Stimulated activated CD4-positive, alpha-beta T cell treated with anti-CD3 and anti-CD28 coated beads, Interleukin-2, amount 100 ng/mL, for 24 hours (primary cell): Measurements from ENCODE around the gene FUT6.
"Not testable (repeated sequence)": the region's sequence is repeated elsewhere in the genome, so short reads cannot be mapped to it uniquely, and the experiment has no call there.

Experiments
- DNase-seq, 2 donors: peaks; one replicate each; pipeline ENCODE4 v3.0.0-alpha.2; 2020

The FUT6 gene

DNA sequence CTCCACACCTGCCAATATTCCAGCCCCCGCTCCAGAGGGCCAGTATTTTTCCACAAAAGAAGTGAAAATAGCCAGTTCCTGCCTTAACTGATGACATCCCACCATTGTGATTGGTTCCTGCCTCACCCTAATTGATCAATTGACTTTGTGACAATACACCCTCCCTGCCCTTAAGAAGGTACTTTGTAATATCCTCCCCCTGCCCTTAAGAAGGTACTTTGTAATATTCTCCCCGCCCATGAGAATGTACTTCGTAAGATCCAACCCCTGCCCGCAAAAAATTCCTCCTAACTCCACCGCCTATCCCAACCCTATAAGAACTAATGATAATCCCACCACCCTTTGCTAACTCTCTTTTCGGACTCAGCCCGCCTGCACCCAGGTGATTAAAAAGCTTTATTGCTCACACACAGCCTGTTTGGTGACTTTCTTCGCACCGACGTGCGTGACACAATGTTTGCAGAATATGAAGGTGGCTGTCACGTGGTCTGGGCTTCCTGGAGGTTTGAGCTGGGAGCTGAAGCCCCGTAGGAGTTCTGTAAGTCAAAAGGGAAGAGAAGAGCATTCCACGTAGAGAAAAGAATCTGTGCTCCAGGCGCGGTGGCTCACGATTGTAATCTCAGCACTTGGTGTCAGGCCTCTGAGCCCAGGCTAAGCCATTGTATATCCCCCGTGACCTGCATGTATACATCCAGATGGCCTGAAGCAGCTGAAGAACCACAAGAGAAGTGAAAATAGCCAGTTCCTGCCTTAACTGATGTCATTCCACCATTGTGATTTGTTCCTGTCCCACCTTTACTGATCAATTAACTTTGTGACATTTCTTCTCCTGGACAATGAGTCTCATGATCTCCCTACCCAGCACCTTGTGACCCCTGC lies 17.9 kb upstream of the FUT6 start:
- DNase-seq: no peak

DNA sequence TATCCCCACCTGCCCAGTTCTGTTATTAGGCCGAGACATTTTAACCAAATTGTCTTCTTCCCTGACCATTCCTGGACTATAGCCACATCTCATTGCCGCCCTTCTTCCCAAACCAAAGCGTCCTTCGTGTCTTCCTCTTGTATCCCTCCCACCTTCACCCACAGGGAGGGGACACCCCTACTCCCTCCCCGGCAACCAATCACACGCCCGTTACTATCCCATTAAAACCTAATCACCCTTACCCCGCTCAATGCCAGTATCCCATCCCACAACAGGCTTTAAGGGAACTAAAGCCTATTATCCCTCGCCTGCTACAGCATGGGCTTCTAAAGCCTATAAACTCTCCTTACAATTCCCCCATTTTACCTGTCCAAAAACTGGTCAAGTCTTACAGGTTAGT lies 15.6 kb upstream of the FUT6 start:
- DNase-seq: not testable (repeated sequence)

DNA sequence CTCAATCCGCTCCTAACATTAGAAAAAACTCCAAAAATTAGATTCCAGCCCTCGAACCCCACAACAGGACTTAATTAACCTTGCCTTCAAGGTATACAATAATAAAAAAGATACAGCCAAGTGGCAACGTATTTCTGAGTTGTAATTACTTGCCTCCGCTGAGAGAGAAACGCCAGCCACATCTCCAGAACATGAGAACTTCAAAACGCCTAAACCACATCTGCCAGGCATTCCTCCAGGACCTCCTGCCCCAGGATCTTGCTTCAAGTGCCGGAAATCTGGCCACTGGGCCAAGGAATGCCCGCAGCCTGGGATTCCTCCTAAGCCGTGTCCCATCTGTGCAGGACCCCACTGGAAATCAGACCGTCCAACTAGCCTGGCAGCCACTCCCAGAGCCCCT lies 14.6 kb upstream of the FUT6 start:
- not testable (repeated sequence) for DNase-seq

DNA sequence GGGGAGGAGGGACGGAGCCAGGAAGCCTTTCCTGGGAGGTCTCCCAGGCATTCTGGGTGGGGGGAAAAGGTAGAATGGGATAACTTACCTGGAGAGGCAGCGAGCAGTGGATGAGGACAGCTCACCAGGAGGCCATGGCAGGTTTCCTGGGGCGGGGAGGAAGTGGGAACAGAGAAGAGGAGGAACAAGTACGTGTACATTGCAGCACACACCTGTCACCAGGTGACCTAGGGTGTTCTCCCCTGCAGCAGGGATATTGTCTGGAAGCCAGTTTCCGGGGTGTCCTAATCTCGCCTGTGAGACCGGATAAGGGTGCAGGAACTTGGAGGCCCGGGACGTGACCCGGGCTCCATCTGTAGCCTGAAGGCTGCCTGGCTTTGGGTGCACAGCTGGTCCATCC lies 11.8 kb upstream of the FUT6 start, which contains the start of gene FUT3:
FUT3 (minus strand) TSS at position 148 of the 400 bp plus-strand sequence.
- DNase-seq: no peak

DNA sequence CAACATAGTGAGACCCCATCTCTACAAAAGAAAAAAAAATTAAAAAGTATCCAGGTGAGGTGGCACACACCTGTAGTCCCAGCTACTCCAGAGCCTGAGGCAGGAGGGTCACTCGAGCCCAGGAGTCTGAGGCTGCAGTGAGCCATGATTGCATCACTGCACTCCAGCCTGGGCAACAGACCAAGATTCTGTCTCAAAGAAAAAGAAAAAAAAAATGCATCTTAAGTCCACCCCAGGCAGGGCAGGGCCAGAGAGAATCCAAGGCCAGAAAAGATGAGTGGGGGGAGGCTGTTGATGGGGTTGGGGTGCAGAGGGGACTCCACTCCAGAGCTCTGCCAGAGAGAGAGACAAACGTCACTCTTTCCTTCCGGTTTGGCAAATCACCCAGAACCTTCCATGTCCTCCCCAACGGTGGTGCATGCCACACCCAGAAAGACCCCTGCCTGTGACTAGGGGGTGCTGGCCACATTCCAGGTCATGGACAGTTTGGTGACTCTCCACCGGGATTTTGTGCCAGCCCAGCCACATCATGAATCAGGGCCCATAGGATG lies 11.3 kb upstream of the FUT6 start:
- DNase-seq: no peak

DNA sequence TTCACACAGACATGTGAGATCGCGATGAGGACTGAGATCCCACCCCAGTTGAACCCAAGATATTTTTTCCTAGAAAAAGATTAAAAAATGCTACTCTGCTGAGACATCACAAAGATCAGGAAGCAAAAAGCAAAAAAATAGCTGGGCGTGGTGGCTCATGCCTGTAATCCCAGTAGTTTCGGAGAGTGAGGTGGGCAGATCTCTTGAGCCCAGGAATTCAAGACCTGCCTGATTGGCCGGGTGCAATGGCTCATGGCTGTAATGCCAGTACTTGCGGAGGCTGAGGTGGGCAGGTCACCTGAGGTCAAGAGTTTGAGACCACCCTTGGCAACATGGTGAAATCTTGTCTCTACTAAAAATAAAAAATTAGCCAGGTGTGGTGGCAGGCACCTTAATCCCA lies 10.7 kb upstream of the FUT6 start:
- DNase-seq: no peak

DNA sequence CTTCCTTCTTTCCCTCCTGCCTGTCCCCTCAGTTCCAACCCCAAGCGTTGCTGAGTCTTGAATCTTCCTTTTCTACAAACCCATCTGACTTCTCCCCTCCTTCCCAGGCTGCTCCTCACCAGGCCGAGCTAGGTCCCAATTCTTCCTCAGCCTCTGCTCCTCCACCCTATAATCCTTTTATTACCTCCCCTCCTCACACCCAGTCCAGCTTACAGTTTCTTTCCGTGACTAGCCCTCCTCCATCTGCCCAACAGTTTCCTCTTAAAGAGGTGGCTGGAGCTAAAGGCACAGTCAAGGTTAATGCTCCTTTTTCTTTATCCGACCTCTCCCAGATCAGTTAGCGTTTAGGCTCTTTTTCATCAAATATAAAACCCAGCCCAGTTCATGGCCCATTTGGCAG lies 9.1 kb upstream of the FUT6 start:
- DNase-seq: not testable (repeated sequence)

DNA sequence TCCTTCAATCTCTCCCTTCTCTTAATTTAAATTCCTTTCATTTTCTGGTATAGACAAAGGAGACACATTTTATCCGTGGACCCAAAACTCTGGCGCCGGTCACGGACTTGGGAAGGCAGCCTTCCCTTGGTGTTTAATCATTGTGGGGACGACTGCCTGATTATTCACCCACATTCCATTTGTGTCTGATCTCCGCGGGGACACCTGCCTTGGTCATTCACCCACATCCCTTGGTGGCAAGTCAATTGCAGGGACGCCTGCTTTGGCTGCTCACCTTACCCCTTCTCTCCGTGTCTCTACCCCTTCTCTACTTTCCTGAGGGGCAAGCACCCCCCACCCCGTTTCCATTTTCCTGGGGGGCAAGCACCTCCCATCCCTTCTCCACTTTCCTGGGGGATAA lies 8.3 kb upstream of the FUT6 start:
- not testable (repeated sequence) for DNase-seq

DNA sequence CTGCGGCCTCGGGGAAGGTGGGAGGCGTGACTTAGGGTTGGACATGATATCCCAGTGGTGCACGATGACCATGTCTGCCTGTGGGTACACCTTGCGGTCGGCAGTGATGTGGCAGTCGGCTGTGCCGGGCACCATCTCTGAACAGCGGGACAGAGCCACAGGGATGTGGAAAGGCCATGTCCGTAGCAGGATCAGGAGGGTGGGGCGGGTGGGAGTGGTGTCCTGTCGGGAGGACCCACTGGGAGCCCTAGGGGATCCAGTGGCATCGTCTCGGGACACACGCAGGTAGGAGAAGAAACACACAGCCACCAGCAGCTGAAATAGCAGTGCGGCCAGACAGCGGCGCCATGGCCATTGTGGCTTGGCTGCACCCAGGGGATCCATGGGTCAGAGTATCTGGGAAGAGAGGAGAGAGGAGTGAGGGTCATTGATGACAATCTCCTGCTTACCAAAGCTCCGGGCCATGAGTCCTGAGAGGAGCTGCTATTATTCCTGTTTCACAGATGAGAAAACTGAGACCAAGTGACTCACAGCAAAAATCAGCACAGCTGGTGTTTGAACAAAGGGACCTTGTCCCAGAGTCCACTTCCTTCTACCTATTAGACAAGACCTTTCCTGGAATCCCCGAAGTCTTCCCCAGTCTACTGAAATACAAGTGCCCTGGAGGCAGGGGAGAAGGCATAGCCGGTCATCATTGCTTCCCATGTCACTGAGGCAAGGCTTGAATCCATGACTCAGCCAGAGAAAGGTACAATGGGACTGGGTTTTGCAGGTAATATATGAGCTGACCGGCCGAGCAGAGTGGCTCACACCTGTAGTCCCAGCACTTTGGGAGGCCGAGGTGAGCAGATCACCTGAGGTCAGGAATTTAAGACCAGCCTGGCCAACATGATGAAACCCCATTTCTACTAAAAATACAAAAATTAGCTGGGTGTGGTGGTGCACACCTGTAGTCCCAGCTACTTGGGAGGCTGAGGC lies 5.2 kb upstream of the FUT6 start:
- DNase-seq: no peak

DNA sequence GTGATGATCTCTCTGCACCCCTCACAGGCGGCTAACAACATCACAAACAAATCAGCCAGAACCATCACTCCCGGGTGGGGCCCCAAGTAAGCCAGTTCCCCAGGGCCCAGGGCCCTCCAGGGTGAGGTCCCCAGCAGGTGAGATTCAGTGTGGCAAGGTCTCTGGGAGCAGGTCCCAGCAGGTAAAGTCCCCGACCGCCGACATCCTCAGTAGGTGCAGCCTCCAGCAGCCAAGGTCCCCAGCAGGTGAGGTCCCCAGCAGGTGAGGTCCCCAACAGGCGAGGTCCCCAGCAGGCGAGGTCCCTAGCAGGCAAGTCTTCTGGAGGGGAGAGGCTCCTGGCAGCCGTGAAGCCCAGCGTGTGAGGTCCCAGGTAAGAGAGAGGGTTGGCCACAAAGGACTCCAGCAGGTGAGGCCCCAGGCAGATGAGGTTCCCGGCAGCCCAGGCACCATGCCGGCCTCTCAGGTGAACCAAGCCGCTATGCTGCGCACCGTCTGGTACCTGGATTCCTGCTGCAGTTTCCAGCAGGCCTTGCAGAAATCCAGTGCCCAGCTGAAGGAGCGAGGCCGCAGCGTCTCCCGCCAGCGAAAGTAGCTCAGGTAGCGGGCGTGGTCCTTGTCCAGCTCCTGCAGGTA lies 3.9 kb upstream of the FUT6 start:
- no peak for DNase-seq

DNA sequence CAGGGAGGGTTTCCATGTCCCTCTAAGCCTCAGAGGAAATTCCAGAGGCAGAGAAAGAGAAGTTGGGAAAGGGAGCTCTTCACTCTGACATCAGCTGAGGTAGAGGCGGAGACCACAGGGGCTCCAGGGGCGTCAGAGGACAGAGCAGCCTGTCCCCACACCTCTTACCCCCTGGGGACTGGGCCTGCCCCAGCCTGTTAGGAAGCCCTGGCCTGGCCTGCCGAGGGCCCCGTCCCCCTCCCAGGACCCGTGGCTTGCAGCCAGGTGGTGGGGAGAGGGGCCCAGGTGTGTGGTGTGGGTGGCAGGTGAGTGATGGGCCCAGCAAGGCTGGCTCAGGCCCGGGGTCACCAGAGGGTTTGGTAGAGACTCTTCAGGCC lies 2.2 kb upstream of the FUT6 start:
- DNase-seq: not testable (repeated sequence)

DNA sequence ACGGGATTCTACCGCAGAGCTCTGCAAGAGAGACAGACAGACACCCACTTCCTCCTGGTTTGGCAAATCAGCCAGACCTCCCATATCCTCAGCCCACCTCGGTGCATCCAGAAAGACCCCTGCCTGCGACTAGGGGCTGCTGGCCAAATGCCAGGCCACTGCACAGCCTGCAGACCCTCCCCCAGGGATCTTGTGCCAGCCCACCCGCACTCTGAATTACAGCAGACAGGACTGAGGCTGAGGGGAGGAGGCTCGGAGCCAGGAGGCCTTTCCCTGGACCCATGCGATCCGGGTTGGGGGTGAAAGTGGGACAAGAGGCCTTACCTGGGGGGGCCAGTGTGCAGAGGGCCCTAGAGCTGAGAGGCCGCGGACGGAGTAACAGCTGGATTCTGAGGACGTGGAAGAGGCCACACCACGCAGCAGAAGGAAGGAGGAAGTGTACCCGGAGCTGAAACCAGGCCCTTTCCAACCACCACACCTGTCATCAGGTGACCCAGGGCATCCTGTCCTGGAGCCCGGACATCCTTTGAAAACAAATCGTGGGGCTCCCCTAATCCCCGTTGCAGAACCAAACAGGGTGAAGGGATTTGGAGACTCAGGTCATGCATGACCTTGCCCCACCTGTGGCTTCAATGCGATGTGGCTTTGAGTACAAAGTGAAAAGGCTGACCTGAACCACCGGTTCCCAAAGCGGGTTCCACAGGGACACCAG lies 993 bp downstream of the FUT6 start:
- no peak for DNase-seq

DNA sequence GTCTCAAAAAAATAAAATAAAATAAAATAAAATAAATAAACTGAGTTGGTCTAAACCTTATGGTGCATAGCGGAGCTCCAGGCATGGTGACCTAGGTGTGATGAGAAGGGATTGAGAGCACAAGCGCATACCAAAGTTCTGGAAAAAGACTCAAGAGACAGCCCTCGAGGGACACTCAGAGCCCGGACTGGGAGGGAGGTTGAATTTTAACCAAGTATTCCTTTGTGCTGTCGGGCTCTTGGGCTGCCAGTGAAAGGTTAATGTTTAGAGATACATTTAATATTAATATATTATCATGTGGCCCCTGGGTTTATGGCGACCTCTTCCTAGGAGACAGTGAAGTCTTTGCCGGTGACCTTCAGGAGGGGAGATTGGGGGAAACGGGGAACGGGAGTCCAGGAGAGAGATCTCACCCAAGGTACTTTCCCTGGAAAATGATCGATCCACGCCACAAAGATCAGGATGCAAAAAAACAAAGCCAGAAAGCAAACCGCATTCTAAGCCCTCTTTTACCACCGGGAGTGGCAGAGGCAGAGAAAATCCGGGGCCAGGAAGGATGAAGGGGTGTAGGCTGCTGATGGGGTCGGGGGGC lies 1.6 kb downstream of the FUT6 start:
- no peak for DNase-seq

DNA sequence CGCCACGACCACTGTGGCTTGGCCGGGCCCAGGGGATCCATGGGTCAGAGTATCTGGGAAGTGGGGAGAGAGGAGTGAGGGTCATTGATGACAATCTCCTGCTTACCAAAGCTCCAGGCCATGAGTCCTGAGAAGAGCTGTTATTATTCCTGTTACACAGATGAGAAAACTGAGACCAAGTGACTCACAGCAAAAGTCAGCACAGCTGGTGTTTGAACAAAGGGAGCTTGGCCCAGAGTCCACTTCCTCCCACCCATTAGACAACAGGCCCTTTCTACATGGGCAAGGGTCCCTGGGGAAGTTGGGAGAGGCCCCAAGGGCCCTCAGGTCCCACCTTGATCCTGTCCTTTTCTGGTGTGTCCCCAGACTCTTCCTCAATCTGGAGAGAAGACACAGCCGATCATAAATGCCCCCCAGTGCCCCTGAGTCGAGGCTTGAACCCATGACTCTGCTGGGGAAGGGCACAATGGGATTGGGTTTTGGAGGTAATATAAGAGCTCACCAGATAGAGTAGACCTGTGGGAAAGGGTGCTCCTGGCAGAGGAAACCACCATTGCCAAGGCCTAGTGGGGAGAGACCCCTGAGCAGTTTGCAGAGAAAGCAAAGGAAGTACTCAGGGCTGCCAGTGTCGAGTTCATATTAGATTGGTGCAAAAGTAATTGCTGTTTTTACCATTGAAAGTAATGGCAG lies 6.8 kb downstream of the FUT6 start:
- no peak for DNase-seq

DNA sequence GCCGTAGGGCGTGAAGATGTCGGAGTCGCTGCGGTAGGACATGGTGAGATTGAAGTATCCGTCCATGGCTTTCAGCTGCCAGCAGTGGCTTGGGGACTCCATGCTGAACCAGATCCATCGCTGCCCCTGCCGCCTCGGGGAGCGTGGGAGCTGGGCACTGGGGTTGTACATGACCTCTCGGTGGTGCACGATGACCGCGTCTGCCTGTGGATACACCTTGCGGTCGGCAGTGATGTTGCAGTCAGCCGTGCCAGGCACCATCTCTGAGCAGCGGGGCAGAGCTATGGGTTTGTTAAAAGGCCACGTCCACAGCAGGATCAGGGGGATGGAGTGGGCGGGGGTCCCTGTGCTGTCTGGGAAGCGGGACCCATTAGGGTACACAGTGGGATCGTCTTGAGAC lies 7.4 kb downstream of the FUT6 start:
- DNase-seq: no peak

DNA sequence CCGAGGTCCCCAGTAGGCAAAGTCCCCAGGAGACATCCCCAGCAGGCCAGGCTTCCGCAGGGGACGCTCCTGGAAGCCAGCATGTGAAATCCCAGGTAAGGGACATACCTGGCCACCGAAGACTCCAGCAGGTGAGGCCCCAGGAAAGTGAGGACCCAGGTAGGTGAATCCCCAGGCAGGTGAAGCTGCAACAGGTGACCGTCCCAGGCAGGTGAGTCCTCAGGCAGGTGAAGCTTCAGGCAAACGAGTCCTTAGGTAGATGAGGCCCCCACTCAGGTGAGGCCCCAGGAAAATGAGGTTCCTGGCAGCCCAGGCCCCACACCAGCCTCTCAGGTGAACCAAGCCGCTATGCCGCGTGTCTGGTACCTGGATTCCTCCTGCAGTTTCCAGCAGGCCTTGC lies 8.3 kb downstream of the FUT6 start:
- DNase-seq: no peak

DNA sequence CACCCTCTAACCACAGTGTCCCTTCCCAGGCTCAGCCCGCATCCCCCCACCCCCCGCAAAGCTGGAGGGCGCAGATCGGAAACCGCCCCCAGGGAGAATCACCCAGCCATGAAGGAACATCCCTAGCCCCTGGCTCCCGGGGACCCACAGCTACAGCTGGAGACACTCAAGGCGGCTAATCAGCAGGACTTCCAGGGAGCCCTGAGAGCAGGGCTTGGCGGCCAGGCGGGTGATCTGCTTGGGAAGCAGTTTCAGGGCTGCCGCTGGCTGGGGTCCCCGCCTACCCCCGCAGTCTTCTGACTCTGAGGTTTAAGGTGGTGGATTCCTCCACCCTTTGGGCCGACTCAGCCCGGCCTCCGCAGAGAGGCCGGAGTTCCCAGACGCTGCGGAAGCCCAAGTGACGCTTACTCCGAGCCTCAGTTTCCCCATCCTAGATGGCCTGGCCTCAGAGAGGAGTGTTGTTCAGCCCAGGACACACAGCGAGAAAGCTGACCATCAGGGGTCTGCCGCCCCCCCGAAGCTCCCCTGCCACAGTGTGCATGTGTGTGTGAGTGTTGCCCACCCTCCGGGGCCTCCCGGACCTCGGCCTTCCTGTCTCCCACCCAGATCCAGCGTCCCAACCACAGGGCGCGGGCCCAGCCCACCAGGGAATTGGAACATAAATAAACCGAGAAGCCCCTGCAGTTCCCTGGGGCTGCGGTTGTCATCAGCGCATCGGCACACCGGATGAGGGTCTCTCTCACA lies 9.8 kb downstream of the FUT6 start:
- no peak for DNase-seq

DNA sequence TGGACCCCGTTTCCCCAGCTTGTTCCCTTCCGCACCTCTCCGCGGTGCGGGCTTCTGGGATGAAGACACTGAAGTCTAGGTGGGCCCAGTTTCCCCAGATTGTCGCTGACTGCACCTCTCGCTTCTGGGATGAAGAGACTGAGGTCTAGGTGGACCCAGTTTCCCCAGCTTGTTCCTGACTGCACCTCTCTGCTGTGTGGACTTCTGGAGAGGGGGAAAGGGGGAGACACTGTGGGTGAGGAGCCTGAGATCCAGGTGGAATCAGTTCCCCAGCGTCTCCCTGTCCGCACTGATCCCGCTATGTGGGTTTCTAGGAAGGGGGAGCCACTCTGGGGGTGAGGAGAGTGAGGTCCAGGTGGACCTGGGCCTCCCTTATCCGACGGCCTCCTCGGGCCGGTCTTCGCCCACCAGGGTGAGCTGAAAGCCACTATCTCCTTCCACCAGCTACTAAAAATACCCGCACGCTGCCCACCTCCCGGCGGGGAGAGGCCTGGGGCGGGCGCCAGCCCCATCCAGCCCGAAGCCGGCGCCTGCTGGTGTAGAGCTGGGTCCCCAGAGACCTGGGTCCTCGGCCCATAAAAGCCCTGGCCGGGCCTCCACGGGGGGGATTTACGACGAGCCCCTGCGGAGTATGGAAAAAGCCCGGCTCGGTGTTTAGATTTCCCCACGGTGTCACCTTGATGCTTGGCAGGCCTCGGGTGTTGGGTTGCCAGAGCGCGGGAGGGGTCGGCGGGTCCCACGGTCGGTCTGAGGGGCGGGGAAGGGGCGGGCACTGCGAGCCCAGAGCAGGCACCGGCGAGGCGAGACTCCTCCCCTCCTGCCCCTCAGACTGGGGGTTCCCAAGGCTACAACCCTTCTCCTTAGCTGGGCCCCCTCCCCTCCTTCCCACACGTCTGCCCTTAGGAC lies 10.6 kb downstream of the FUT6 start:
- peak; percentile 35 to 59 for DNase-seq
